IPS-18a (cell line): ENCODE results near the gene ALOXE3.

Experiments used
- H3K27ac ChIP-seq: one replicate; pipeline ENCODE4 v1.5.1; 2013; ENCODE audit warnings: low read length
- H3K27me3 ChIP-seq: one replicate; pipeline ENCODE4 v1.6.1; 2013; ENCODE audit warnings: mild to moderate bottlenecking, low read length; ENCODE audit not compliant: control insufficient read depth, insufficient read depth
- H3K36me3 ChIP-seq: one replicate; pipeline ENCODE4 v1.6.1; 2013; ENCODE audit warnings: low read depth, low read length; ENCODE audit not compliant: control insufficient read depth
- H3K4me1 ChIP-seq: one replicate; pipeline ENCODE4 v1.6.1; 2013; ENCODE audit warnings: low read depth, low read length; ENCODE audit not compliant: control insufficient read depth
- H3K4me3 ChIP-seq: one replicate; pipeline ENCODE4 v1.5.1; 2013; ENCODE audit warnings: low read length
- H3K9ac ChIP-seq: one replicate; pipeline ENCODE4 v1.6.1; 2013; ENCODE audit warnings: mild to moderate bottlenecking, low read length, moderate library complexity
- H3K9me3 ChIP-seq: one replicate; pipeline ENCODE4 v1.6.1; 2013; ENCODE audit warnings: low read depth, low read length; ENCODE audit not compliant: control insufficient read depth

Gene ALOXE3

DNA sequence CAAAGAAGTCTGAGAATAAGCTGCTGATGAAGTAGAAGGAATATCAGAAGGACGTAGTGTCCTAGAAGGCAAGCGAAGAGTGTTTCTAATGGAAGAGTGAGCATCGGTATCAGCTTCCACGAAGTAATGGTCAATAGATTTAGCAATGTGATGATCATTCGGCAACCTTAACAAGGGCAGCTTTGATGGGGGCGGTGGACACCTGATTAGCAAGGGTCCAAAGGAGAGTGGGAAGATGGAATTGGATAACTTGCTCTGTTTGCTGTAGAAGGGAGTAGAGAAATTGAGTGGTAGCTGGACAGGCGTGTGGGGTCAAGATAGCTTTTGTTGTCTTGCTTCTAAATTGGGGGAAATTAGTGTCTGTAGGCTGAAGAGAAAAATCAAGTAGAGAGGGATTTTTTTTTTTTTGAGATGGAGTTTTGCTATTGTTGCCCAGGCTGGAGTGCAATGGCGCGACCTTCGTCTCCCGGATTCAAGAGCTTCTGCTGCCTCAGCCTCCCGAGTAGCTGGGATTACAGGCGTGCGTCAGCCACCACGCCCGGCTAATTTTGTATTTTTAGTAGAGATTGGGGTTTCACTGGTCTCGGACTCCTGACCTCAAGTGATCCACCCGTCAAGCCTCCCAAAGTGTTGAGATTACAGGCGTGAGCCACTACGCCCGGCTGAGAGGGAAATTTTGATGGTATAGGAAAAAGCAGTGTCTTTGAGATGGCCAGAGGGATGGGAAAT is 19.5 kb upstream of the ALOXE3 start:
- Histone ChIP-seq H3K4me1 (no peaks in the 10 kb centered on the region), H3K27ac (no peak overlapping the region), H3K9ac (peak overlapping the region; percentile 64), H3K27me3 (peaks cover 14% of the 10 kb centered on the region), H3K36me3 (peaks cover 16% of the 10 kb centered on the region), H3K4me3 (peak overlapping the region; percentile 96), H3K9me3 (no peaks in the 10 kb centered on the region)

DNA sequence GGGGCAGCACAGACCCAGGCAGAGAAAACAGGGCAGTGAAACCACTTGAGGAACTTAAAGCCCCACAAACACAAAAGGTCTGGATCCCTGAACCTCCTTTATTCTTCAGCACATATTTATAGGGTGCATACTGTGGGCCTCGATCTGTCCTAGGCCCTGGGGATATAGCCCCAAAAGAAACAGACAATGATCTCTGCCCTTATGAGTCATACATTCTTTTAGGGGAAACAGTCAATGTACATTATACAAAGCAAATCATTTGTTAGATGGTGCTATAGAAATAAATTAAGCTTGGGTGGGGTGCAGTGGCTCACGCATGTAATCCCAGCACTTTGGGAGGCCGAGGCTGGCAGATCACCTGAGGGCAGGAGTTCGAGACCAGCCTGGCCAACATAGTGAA is 15.6 kb upstream of the ALOXE3 start:
- H3K4me1 ChIP-seq, result no peaks in the 10 kb centered on the region
- no peak overlapping the region for H3K27ac ChIP-seq
- no peaks in the 10 kb centered on the region for H3K36me3 ChIP-seq
- H3K4me3 ChIP-seq, result no peak overlapping the region
- H3K27me3 ChIP-seq, result peaks cover 26% of the 10 kb centered on the region
- H3K9me3 ChIP-seq, result no peaks in the 10 kb centered on the region
- no peak overlapping the region for H3K9ac ChIP-seq

DNA sequence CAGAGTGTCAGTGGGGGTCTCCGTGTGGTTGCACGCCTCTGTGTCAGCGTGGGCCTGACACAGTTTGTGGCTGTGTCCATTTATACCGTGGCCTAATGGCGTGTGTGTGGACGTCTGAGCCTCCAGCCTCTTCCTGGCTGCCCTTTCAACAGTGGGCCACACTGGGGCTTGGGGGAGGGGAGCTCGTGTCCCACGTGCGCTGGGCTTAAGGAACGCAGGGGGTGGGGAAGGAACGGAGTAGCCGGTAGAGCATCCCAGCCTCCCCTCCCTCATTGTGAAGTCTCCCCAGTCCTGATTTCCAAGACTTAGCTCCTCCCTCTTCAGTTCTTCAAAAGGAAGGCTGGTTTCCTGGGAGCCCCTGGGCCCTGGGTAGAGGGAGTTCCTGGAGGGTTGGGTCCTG is 15.1 kb upstream of the ALOXE3 start:
- H3K4me1 ChIP-seq, result no peaks in the 10 kb centered on the region
- no peaks in the 10 kb centered on the region for H3K36me3 ChIP-seq
- H3K27me3 ChIP-seq, result peaks cover 32% of the 10 kb centered on the region
- no peak overlapping the region for H3K27ac ChIP-seq
- no peak overlapping the region for H3K4me3 ChIP-seq
- H3K9ac ChIP-seq, result no peak overlapping the region
- H3K9me3 ChIP-seq, result no peaks in the 10 kb centered on the region

DNA sequence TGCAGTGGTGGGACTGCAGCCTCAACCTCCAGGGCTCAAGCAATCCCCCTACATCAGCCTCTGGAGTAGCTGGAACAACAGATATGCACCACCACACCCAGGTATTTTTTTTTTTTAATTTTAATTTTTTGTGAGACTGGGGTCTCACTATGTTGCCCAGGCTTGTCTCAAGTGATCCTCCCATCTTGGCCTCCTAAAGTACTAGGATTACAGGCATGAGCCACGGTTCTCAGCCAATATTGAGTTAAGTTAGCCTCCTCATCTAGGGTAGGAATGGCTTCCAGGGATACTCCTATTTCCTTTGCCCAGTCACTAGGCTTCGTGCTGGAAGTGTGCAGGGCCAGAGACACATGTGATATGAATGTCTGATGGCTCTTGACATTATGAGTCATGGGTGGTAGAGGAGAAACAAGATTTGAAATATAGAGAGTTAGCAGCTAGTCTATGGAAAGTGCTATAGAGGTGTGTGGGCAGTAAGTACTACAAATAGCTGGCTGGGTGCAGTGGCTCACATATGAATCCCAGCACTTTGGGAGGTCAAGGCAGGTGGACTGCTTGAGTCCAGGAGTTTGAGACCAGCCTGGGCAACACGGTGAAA is 13.6 kb upstream of the ALOXE3 start:
- H3K9ac ChIP-seq, result no peak overlapping the region
- no peaks in the 10 kb centered on the region for H3K4me1 ChIP-seq
- H3K4me3 ChIP-seq, result no peak overlapping the region
- H3K27me3 ChIP-seq, result peaks cover 34% of the 10 kb centered on the region
- H3K36me3 ChIP-seq, result no peaks in the 10 kb centered on the region
- no peaks in the 10 kb centered on the region for H3K9me3 ChIP-seq
- H3K27ac ChIP-seq, result no peak overlapping the region

DNA sequence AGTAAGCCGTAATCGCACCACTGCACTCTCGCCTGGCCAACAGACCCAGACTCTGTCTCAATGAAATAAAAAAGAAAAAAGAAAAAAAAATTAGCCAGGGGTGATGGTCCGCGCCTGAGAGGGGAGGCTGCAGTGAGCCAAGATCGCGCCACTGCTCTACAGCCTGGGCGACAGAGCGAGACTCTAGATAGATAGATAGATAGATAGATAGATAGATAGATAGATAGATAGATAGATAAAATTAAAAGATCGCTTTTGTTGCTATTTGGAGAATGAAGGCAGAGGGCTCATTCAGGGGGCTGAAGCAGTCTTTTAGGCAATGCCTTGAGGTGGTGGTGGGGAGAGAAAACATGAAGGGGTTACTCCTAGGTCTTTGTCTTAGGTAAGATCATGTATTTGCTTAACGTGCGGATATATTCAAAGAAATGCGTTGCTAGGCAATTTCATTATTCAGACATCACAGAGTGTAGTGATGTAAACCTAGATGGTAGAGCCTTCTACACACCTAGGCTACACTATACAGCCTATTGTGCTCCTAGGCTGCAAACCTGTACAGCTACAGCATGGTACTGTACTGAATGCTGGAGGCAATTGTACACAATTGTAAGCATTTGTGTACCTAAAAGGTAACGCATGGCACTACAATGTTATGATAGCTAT is 9.9 kb upstream of the ALOXE3 start:
- H3K4me3 ChIP-seq, result no peak overlapping the region
- peaks cover 66% of the 10 kb centered on the region for H3K27me3 ChIP-seq
- no peaks in the 10 kb centered on the region for H3K36me3 ChIP-seq
- H3K9me3 ChIP-seq, result no peaks in the 10 kb centered on the region
- no peak overlapping the region for H3K9ac ChIP-seq
- peaks cover 11% of the 10 kb centered on the region for H3K4me1 ChIP-seq
- no peak overlapping the region for H3K27ac ChIP-seq

DNA sequence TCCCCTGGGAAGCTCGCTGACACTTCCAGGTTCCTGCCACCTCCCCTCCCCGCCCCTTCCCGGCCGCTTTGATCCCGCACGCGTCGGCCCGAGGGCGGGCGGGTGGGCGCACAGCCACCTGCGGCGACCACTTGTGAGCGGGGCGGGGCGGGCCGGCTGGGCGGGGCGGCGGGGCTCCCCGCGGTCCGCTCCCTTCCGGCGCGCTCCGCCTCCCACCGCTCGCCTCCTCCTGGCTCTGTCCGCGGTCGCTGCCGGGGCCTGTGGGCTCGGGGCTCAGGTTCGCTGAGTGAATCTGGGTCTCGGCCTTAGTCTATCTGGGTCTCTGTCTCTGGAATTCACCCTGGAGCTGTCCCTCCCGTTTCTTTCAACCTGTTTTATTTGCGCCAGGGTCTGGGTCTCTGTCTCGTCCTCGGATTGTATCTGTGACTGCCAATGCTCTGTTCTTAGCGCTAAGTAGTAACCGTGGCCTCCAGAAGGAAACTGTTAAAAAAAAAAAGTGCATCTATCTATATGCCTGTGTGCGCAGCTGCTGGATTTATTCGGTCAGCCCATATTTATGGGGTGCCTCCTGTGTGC is 8.3 kb upstream of the ALOXE3 start:
- no peak overlapping the region for H3K27ac ChIP-seq
- H3K4me1 ChIP-seq, result peaks cover 11% of the 10 kb centered on the region

DNA sequence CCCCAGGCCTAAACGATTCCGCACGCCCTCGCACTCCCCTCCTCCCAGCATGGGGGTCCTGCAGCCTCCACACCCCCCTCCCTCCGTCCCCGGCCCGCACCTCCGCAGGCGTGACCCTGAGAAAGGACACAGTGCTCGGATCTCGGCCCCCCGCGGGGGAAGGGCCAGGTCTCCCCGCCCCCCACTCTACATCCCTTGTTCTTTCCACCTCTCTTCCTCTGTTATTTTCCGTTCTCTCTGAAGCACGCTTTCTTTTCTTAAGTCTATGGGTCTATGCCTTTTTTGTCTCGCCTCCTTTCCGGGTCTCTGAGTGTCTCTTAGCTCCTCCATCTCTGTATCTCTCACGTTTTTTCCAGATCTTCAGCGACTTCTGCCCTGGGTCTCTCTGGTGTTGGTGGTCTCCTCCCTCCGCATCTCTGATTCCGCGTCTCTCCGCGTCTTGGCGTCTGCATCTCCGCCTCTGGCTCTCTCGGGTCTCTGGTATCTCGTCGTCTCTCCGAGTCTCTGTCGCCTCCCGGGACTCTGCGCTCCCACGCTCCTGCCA is 7.7 kb upstream of the ALOXE3 start:
- H3K27ac ChIP-seq, result no peak overlapping the region
- peak overlapping the region; percentile 79 for H3K4me3 ChIP-seq
- H3K36me3 ChIP-seq, result no peaks in the 10 kb centered on the region
- H3K9me3 ChIP-seq, result no peaks in the 10 kb centered on the region
- peaks cover 80% of the 10 kb centered on the region for H3K27me3 ChIP-seq
- peaks cover 11% of the 10 kb centered on the region for H3K4me1 ChIP-seq
- peak overlapping the region; percentile 28 for H3K9ac ChIP-seq

More for the DNA sequence above, 8.3 kb upstream of the ALOXE3 start:
- Histone ChIP-seq H3K9ac (no peak overlapping the region), H3K4me3 (peak overlapping the region; percentile 79), H3K27me3 (peaks cover 80% of the 10 kb centered on the region), H3K9me3 (no peaks in the 10 kb centered on the region), H3K36me3 (no peaks in the 10 kb centered on the region)

DNA sequence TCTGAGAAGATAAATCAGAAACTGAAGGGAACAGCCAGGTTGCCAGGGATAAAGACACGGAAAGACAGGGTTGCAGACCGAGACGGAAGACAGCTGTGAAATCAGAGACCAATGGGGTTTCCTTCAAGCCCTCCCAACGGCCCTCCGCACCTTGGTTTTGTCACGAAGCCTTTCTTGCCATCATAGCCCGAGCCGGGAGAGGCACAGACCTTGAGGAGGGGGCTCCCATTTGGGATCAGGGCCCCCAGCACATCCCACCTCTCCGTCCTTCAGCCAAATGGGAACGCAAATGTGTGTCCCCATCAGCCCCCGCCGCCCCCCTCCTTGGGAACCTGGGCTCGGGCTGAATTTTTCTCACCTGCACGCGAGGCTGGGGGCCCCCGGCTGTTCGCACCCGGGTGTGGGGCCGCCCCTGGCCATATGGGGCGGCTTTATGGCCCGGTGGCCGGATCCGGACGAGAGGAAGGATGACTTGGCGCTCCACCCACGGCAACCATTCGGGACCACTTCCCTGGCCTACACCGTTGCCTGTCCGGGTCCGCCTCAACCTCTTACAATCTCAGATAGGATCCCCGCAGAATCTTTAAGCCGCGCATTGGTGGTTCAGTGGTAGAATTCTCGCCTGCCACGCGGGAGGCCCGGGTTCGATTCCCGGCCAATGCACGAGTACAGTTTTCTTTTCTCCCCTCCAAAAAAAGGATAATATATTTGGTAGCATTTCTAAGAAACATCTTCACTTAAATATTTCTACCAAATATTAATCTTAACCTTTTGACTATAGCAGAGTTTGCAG is 7.0 kb upstream of the ALOXE3 start:
- Histone ChIP-seq H3K27me3 (peaks cover 79% of the 10 kb centered on the region), H3K4me3 (peak overlapping the region; percentile 79), H3K27ac (no peak overlapping the region), H3K4me1 (peaks cover 11% of the 10 kb centered on the region), H3K36me3 (no peaks in the 10 kb centered on the region), H3K9ac (no peak overlapping the region), H3K9me3 (no peaks in the 10 kb centered on the region)

DNA sequence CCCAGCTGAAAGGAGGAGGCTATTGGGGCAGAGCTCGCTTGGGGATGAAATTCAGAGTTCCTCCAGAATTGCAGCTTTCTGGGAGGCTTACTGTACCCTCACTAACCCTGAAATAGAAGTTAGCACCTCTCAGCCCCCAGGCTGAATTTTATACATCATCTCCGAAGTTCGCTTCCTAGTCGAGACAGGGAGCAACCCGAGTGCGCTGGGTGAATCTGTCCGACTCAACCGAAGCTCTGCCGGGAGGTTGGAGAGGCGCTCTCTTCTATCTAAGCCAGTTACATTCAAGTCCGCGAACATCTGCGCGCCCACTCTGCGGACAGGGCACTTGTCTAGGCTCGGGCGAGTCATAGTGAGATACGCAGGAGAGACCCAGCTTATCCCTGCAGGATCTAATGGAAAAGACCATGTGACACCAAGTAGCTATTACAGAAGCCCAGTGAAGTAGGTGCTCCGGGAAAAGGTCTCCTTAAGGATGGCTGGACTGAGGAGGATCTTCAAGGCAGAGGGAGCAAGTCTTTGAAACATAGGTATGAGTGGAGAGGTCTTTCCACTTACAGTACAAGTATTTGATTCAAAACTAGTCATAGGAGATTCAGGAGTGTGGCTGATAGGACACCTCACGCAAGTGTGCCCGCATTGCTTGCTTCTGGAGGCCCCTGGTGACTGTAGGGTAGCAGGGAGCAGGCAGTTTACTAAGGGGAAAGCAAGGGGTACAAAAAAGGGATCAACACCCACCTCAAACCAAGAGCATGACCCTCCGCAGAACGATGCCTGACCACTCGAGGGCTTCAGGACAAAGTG is 6.2 kb upstream of the ALOXE3 start:
- Histone ChIP-seq H3K27ac (no peak overlapping the region), H3K27me3 (peaks cover 71% of the 10 kb centered on the region), H3K4me1 (peaks cover 11% of the 10 kb centered on the region), H3K36me3 (no peaks in the 10 kb centered on the region), H3K9me3 (no peaks in the 10 kb centered on the region), H3K9ac (no peak overlapping the region), H3K4me3 (peak overlapping the region; percentile 79)

DNA sequence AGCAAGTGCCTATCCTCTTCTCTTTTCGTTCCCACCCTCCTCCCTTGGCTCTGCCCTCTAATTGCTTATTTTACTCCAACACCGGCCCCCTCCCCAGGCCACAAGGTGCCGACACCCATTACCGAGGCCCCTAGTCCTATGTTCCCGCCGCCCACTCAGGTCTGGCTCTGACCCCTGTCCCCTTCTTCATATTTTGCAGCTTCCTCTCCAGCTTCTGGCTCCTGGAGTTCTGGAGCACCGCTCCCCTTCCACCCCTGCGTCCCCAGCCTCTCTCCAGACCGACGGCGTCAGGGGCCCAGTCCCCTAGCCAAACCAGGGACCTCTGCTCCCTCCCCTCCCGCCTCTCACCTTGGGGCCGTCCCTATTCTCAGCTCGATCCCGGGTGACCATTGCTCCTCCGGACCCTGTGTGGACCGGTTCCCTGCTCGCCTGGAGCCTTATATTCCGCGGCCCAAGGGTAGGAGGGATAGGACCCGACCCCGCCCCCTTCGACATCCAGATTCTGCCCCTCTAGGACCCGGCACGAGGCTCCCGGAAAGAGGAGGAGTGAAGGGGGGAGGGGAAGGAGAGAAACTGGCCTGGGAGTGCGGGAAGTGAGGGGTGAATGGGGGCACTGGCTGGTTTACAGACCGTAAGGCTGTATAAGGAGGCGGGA is 5.5 kb upstream of the ALOXE3 start, which contains the start of gene HES7:
HES7 (minus strand) TSS at position 412 of the 655 bp plus-strand sequence; CDS start at position 390, 22 bp downstream.
- Histone ChIP-seq H3K27ac (no peak within 1 kb of the TSS), H3K9me3 (no peaks in the 10 kb centered on the region), H3K27me3 (peaks cover 66% of the 10 kb centered on the region), H3K9ac (no peak within 1 kb of the TSS), H3K4me3 (peak within 1 kb of the TSS; percentile 79), H3K36me3 (no peaks in the 10 kb centered on the region), H3K4me1 (peaks cover 11% of the 10 kb centered on the region)
